Uterus (tissue), 2 donors: ENCODE measurements around the gene CACNA2D4.

ENCODE experiments used
- CTCF ChIP-seq, 4 experiments: fragments of 200-600 bp in 2 of 4; fragments of 450-650 bp in 2 of 4; sonication (generic) in 2 of 4; IDR thresholded peaks; one replicate each; pipeline ENCODE4 v1.5.1; 2016 to 2019; ENCODE audit warnings: antibody characterized with exemption in 4 of 4, mild to moderate bottlenecking in 2 of 4, moderate library complexity in 1 of 4
- POLR2A ChIP-seq, 2 donors: fragments of 450-650 bp; IDR thresholded peaks; one replicate each; pipeline ENCODE4 v1.6.1; 2016; ENCODE audit warnings: antibody characterized with exemption in 2 of 2, mild to moderate bottlenecking in 1 of 2, moderate library complexity in 1 of 2

GRCh38 chr12:1793426-1794210, 124.8 kb downstream of the CACNA2D4 start:
- TF ChIP-seq POLR2A (IDR thresholded peaks at IDR 0.05): no peak
- TF ChIP-seq CTCF (IDR thresholded peaks at IDR 0.05): no peak
